Amniotic epithelial cell (primary cell): Measurements from ENCODE around the gene TAB2.
"Not testable (repeated sequence)": the region's sequence is repeated elsewhere in the genome, so short reads cannot be mapped to it uniquely, and the experiment has no call there.

Experiments used
- DNase-seq: peaks from one replicate; pipeline ENCODE4 v3.0.0-alpha.2; 2010; ENCODE audit warnings: low read depth

Gene TAB2

GRCh38 chr6:149333266-149333620, 15.7 kb downstream of the TAB2 start:
- DNase-seq, result no peak

DNA sequence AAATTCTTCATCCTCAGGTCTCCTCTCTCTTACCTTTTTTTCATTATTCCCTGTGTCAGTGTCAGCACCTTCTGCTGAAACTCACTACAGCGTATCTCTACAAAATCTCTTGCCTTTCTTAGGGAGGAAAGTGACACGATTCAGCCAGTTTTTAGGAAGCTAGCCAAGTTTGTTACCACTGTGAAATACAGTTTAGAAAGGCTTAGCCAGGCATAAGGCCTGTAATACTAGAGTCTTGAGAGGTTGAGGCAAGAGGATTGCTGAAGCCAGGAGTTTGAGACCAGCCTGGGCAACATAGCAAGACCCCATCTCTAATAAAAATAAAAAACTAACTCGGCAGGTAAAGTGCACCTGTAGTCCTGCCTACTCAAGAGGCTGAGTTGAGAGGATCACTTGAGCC, 16.7 kb downstream of the TAB2 start:
- DNase-seq, result peak; percentile 79

- peak; percentile 78 for DNase-seq
Observed at GRCh38 chr6:149334682-149335160, 17.2 kb downstream of the TAB2 start.

DNA sequence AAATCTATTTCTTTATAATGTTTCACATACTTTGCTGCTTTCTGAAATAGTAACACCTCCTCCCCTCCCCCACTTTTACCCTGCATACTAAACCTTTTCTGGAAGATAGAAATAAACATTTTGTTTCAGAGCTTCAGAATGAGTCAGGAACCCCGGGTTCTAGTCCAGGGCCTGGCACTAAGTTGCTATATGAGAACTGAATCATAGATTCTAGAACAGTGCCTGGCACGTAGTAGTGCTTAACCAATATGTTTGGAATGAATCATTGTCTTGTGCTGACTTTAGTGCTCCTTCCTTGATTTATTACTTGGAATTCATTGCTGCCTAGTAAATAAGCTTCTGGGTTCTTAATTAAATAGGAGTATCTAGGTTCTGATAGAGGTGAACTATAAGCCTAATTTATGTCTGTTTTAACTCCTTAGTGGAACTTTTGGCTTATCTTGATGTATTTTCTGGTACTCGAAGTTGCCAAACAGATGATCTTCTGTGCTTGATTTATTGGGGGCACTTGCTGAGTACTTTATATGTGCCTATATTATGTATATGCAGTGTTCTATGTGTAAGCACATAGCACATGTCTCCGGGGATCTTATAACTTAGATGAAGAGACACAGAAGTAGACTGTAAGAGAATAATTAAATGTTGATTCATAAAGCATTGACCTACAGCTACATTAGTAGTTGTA, 18.6 kb downstream of the TAB2 start:
- peak; percentile 95 for DNase-seq

GRCh38 chr6:149336609-149336928, 19.1 kb downstream of the TAB2 start:
- DNase-seq, result no peak

DNA sequence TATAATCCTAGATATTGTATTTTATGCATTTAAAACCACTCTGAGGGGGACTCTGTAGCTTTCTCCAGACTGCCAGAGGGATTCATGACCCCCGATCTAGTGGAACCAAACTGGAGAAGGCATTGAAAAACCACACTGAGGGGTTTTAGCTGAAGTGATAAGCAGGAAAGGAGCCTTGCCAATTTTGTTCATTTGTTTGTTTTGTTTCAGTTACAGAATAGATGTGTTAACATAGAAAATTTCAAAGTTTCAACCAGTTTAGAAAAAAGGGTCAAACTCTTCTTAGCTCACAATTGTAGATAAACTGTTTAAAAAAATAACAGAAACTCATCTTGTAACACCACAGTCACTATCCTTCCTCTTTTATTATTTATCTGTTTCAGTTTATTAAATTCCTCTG, 19.8 kb downstream of the TAB2 start:
- no peak for DNase-seq

DNA sequence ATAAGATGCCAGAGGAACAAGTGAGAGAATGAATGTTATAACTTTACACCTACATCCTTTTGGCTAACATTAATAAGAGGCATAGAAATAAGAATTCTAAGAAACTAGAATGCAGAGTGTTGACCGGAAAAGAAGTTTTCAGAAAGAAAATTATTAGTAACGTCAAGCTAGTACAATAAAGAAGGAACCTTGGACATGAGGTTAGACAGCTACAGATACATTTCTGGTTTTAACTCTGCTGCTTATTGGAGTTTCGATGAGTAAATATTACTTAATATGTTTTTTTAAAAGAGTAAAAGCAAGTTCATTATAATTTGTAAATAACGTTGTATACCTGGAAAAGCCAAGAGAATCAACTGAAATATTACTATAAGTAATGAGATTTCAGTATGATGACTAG, 22.7 kb downstream of the TAB2 start:
- no peak for DNase-seq

DNA sequence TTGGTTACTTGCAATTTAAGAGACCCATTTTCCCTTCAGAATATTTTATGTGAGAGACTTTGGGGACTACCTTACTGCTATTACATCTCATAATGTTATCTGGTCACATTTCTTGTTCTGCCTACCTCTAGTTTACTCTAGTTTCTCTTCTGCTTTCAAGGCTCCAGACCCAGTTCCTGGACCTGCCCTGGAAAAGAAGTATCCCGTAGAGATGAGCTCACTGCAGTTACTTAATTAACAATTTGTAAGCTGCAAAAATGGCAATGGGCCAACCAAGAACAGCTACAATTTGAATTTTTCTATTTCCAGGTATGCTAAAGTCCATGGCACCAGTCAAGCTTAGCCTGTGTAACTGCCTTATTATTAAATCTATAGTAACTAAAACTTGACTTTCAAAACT, 25.0 kb downstream of the TAB2 start:
- no peak for DNase-seq

DNA sequence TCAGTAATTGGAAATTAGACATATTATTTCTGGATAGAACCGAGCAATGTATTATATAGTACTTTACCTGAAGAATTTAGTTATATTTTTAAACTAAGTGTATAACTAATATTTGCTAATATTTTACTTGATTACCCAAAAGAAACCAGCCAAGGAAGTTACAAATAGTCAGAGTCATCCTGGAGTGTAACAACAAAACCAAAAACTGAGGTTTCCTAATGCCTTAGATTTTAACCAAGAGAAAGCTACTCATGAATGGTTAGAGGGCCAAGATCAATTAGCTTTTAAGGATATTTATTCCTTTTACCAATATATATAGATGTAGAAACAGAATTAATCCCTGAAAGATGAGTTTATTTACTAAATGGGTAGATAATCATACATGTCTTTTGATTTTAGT, 26.0 kb downstream of the TAB2 start:
- no peak for DNase-seq

DNA sequence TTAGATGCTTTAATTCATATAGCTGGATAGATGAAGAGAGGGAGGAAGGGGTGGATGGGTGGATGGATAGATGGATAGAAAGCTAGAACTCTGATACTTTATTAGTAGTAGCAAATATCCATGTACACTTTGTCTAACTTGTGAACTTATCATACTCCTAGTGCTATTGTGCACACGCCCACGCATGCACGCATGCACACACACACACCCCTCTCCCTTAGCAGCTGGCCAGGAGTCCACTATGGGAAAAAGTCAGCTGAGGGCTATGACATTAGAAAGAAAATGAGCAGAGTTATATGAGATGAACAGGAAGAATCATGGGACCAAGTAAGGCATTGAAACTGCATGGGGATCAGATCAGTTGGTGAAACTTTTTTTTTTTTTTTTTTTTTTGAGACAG, 28.6 kb downstream of the TAB2 start:
- DNase-seq, result no peak

DNA sequence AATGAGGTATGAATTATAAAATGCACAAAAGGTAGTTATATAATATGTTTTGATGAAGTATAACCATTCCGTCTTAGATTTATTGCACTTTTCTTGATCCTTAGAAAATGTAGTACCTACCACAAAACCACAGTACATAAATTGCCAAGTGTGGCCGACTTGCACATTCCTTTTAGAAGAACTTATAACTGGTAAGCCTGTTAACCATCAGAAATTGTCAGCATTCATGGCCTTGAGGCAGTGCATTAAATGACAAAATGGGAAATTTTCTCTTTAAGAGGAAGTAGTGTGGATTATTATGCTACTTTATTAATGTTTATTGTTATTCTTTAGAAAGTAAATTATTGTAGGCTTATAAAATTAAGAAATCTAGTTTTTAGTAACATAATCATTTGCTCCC, 29.6 kb downstream of the TAB2 start:
- DNase-seq, result peak; percentile 94

- DNase-seq, result not testable (repeated sequence)
Observed at GRCh38 chr6:149349279-149349678, 31.8 kb downstream of the TAB2 start.

DNA sequence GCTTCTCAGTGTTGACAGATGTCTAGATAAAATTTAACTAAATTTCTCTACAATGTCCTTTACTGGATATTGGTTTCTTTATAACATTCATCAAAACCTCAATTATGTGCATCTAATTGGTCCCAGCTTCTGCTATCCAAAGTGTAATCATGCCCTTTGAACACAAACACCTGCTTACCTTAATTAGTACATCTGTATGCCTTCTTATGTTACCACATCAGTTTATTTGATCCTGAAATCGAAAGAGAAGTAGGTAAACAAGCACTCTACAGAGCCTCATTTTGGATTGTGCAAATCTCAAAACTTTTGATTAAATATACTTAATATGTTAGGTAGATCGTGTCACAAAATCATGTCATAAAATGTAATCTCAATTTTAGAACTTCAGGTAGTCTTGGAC, 36.5 kb downstream of the TAB2 start:
- DNase-seq, result no peak

DNA sequence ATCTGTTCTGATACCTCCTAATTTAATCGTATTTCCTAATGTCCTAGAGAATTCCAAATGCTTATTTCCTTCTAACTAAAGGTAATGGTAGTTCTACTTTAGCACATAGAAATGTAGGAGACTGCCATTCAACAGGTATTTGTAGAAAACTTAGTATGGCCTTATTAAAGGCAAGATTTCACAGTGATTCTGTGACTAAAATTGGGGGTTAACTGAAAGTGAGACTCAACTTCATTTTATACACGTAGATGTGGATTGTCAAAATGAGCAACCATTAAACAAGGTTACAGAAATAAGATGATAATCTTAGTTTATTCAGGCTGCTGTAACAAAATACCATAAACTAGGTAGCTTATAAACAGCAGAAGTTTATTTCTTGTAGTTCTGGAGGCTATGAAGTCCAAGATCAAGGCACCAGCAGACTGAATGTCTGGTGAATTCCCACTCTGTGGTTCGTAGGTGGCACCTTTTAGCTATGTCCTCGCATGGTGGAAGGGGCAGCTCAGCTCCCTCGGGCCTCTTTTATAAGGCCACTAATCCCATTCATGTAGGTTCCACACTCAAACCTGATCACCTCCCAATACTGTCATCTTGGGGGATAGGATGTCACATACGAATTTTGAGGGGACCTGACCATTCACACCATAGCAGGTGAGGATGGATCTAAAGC, 38.7 kb downstream of the TAB2 start:
- DNase-seq, result no peak

GRCh38 chr6:149357726-149358538, 40.4 kb downstream of the TAB2 start:
- DNase-seq, result no peak

DNA sequence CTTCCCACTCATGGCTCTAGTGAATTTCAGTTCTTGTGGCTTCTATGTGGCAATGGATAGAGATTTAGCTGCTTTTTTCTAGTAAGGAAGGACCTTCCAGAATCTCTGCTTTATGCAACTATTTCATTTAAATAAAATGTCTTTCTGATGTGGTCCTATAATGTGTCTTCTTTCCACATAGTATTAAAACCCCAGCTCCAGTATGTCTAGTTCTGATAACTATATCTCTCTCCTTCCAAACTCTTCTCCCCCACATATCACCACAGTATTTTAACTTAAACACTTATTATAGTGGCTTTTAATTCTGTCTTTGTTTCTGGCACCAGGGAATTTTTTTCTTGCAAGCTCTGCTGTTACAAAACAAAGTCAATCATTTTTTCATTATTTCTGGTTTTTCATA, 41.9 kb downstream of the TAB2 start:
- no peak for DNase-seq

DNA sequence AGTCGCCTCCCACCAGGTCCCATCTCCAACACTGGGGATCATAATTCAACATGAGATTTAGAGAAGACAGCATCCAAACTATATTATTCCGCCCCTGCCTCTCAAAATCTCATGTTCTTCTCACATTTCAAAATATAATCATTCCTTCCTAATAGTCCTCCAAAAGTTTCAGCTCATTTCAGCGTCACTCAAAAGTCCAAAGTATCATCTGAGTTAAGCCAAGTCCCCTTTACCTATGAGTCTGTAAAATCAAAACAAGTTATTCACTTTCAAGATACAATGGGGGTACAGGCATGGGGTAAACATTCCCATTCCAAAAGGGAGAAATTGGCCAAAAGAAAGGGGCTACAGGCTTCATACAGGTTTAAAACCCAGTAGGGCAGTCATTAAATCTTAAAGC, 43.0 kb downstream of the TAB2 start:
- no peak for DNase-seq

- DNase-seq, result peak; percentile 35
Observed at GRCh38 chr6:149362289-149362688, 44.8 kb downstream of the TAB2 start.

GRCh38 chr6:149363154-149363553, 45.6 kb downstream of the TAB2 start:
- no peak for DNase-seq

- peak; percentile 60 for DNase-seq
Observed at GRCh38 chr6:149364557-149364956, 47.0 kb downstream of the TAB2 start.

DNA sequence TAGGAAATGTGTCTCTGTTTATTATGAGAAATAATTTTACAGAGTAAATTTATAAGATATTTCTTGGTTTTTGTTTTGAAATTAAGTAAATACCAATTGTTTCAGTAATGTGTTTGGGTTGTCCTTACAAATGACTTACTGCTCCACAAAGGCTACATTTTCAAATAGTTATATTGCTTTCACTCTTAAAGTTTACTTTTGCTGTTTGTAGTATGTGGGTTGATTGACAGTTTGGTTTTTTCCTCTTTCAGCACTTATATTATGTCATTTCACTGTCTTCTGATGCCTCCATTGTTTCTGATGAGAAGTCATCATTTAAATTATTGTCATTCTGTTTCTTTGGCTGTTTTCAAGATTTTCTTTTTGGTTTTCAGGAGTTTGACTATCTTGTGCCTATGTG, 47.7 kb downstream of the TAB2 start:
- no peak for DNase-seq

DNA sequence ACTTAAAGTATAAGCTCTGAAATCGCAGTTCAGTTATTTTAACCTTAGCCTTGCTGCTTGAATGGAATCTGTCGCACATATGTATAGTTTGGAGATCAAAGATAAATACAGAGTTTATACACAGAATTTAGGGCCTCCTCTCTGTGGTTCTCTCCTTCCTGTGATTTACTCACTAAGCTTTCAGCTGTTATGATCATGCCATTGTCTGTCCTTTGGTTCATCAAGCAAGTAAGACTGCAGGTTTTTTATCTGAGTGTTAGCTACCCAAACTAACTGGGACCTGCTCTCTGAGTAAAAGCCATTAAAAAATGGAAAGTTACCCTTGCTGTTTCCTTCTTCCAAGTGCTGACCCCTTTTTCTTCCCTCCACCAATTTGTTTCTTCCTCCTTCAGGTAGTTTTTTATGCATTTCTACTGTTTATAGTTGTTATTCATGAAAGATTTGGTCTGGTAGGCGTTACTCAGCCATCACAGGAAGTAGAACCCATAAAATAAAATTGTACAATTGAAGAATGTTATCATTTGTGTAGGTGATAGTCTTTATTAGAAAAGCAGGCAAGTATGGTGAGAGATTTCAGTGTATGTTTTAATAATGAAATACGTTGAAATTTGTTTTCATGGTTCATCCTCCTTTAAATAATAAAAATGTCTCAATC, 48.9 kb downstream of the TAB2 start:
- no peak for DNase-seq

GRCh38 chr6:149368065-149368464, 50.6 kb downstream of the TAB2 start:
- no peak for DNase-seq
